PC-3 (cell line): ENCODE data around the gene TECTA. TPM values are rescaled to one million over a fixed set of nuclear protein-coding genes. Genes with fewer than 3 reads are reported as not detected.
A peak's percentile ranks its signal among the peaks of the same experiment; 100 is the strongest.
"Not testable (repeated sequence)": the region's sequence is repeated elsewhere in the genome, so short reads cannot be mapped to it uniquely, and the experiment has no call there.

ENCODE experiments used
- ATAC-seq: fragments of 200-7000 bp; cut with Tn5 transposase; 2 replicates; pipeline ENCODE4 v1.9.1; 2020; ENCODE audit warnings: mild to moderate bottlenecking, moderate library complexity
- BruUV-seq: library from RNA; stranded (reverse); fragments of 400-500 nt; replicated peaks from 2 replicates; lab custom pipeline; 2021; lab: Mats Ljungman, UMichigan
- CTCF ChIA-PET: fragments of 300-600 bp; sonication (Branson Sonifier 250); formaldehyde crosslinking; loops from one replicate; lab custom pipeline; 2022; ENCODE audit warnings: antibody characterized with exemption; lab: Charles Lee
- POLR2A ChIA-PET: fragments of 300-600 bp; sonication (Branson Sonifier 250); formaldehyde crosslinking; loops from one replicate; lab custom pipeline; 2022; ENCODE audit warnings: antibody characterized with exemption; ENCODE audit not compliant: unreplicated experiment; lab: Charles Lee
- DNase-seq: peaks from one replicate; pipeline ENCODE4 v3.0.0-alpha.2; 2015
- H2AFZ ChIP-seq: fragments of 300-600 bp; sonication (generic); 2 replicates; pipeline ENCODE4 v1.6.0; 2016; ENCODE audit warnings: antibody characterized with exemption, low read length
- H3F3A ChIP-seq: fragments of 300-600 bp; sonication (generic); one replicate; pipeline ENCODE4 v1.6.0; 2017; ENCODE audit warnings: antibody characterized with exemption, low read length, control low read depth, mild to moderate bottlenecking; ENCODE audit not compliant: unreplicated experiment
- H3K27ac ChIP-seq: fragments of 300-600 bp; sonication (generic); 2 replicates; pipeline ENCODE4 v1.5.1; 2016; ENCODE audit warnings: mild to moderate bottlenecking, low read length
- H3K27me3 ChIP-seq: fragments of 300-600 bp; sonication (generic); 2 replicates; pipeline ENCODE4 v1.6.1; 2016; ENCODE audit warnings: low read length, mixed read lengths
- H3K36me3 ChIP-seq: fragments of 300-600 bp; sonication (generic); 2 replicates; pipeline ENCODE4 v1.6.1; 2016; ENCODE audit warnings: low read depth, mixed run types, low read length, mixed read lengths
- H3K4me1 ChIP-seq: fragments of 300-600 bp; sonication (generic); 2 replicates; pipeline ENCODE4 v1.5.1; 2016; ENCODE audit warnings: low read length; ENCODE audit not compliant: insufficient read depth
- H3K4me2 ChIP-seq: fragments of 300-600 bp; sonication (generic); 2 replicates; pipeline ENCODE4 v1.6.0; 2016; ENCODE audit warnings: low read length
- H3K4me3 ChIP-seq: fragments of 300-600 bp; sonication (generic); 2 replicates; pipeline ENCODE4 v1.5.1; 2016; ENCODE audit warnings: mild to moderate bottlenecking, low read length, mixed read lengths
- H3K79me2 ChIP-seq: fragments of 300-600 bp; sonication (generic); 2 replicates; pipeline ENCODE4 v1.6.1; 2017; ENCODE audit warnings: low read length, mixed read lengths
- H3K9ac ChIP-seq: fragments of 300-600 bp; sonication (generic); 2 replicates; pipeline ENCODE4 v1.6.0; 2016; ENCODE audit warnings: mild to moderate bottlenecking, low read length
- H3K9me2 ChIP-seq: fragments of 300-600 bp; sonication (generic); replicated peaks from 2 replicates; pipeline ENCODE4 v1.6.1; 2016; ENCODE audit warnings: mixed run types, low read length, mixed read lengths
- H3K9me3 ChIP-seq: fragments of 300-600 bp; sonication (generic); 2 replicates; pipeline ENCODE4 v1.6.1; 2016; ENCODE audit warnings: low read length, mixed read lengths
- H4K20me1 ChIP-seq: fragments of 300-600 bp; sonication (generic); 2 replicates; pipeline ENCODE4 v1.6.1; 2016; ENCODE audit warnings: low read length, mixed read lengths
- EZH2 ChIP-seq: fragments of 300-600 bp; sonication (generic); IDR thresholded peaks from one replicate; pipeline ENCODE4 v1.6.1; 2017; ENCODE audit warnings: antibody characterized with exemption, mild to moderate bottlenecking, low read length; ENCODE audit not compliant: unreplicated experiment
- EZH2phosphoT487 ChIP-seq: fragments of 300-600 bp; sonication (generic); IDR thresholded peaks from 2 replicates; pipeline ENCODE4 v1.6.1; 2018; ENCODE audit warnings: mild to moderate bottlenecking, antibody characterized with exemption, low read length, borderline replicate concordance
- intact Hi-C: fragments of 100-400 bp; cut with micrococcal nuclease; formaldehyde crosslinking; loops from 2 replicates; pipeline ENCODE4 v1.9.0; 2023
- total RNA-seq: library from RNA; depleted of rRNA; stranded (reverse); fragments of >200 nt; gene quantifications from 2 replicates; pipeline ENCODE4 v1.2.3, GENCODE V29; 2014
- TF ChIP-seq, protein P1 (sequence below): fragments of 300-600 bp; sonication (generic); conservative IDR thresholded peaks from 2 replicates; pipeline ENCODE4 v1.5.1; 2017; ENCODE audit warnings: antibody characterized with exemption, low read depth, mild to moderate bottlenecking, low read length

TECTA gene
- total RNA-seq, 1 experiment from 2014 or later, result 0.11 TPM

DNA sequence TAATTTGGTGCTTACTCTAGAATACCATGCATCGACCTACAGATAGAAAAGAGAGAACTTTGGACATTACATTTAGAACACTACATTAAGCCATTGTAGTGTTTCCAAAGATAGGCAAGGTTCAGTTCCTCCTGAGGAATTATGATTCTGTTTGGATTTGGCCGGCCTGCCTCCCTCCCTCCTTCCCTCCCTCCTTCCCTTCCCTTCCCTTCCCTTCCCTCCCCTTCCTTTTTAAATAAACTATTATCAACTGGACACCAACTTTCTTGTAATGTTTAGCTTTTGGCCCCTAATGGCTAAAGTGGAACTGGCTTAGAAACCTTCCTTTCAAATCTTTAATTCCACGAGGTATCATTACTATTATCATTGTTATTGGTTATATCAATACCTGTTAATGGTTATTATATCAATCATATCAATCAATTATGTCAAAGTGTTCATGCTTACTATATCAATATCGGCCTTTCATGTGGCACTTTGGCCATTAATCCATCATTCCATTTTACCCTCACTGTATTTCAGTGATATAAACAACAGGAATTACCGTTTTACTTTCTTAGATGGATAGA lies 60.4 kb downstream of the TECTA start:
- Histone ChIP-seq H3K4me2 (no peak overlapping the region), H3K36me3 (no peaks in the 10 kb centered on the region), H3K9me3 (no peaks in the 10 kb centered on the region), H3K4me3 (no peak overlapping the region), H3K9ac (no peak overlapping the region), H3K4me1 (peaks cover 10% of the 10 kb centered on the region), H4K20me1 (no peaks in the 10 kb centered on the region), H2AFZ (no peak overlapping the region), H3K79me2 (no peaks in the 10 kb centered on the region), H3F3A (no peaks in the 10 kb centered on the region), H3K27me3 (peaks cover 57% of the 10 kb centered on the region), H3K9me2 (no peaks in the 10 kb centered on the region), H3K27ac (no peak overlapping the region)
- ChIA-PET CTCF (no interaction called here), POLR2A (no interaction called here)
- intact Hi-C loops, result no loop called here
- BruUV-seq, result no TSS peak
- ATAC-seq (no peak), DNase-seq (no peak)
- no peak for TF ChIP-seq EZH2
- no peak for TF ChIP-seq EZH2phosphoT487
- TF ChIP-seq, protein P1, sequence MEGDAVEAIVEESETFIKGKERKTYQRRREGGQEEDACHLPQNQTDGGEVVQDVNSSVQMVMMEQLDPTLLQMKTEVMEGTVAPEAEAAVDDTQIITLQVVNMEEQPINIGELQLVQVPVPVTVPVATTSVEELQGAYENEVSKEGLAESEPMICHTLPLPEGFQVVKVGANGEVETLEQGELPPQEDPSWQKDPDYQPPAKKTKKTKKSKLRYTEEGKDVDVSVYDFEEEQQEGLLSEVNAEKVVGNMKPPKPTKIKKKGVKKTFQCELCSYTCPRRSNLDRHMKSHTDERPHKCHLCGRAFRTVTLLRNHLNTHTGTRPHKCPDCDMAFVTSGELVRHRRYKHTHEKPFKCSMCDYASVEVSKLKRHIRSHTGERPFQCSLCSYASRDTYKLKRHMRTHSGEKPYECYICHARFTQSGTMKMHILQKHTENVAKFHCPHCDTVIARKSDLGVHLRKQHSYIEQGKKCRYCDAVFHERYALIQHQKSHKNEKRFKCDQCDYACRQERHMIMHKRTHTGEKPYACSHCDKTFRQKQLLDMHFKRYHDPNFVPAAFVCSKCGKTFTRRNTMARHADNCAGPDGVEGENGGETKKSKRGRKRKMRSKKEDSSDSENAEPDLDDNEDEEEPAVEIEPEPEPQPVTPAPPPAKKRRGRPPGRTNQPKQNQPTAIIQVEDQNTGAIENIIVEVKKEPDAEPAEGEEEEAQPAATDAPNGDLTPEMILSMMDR, result no peak

DNA sequence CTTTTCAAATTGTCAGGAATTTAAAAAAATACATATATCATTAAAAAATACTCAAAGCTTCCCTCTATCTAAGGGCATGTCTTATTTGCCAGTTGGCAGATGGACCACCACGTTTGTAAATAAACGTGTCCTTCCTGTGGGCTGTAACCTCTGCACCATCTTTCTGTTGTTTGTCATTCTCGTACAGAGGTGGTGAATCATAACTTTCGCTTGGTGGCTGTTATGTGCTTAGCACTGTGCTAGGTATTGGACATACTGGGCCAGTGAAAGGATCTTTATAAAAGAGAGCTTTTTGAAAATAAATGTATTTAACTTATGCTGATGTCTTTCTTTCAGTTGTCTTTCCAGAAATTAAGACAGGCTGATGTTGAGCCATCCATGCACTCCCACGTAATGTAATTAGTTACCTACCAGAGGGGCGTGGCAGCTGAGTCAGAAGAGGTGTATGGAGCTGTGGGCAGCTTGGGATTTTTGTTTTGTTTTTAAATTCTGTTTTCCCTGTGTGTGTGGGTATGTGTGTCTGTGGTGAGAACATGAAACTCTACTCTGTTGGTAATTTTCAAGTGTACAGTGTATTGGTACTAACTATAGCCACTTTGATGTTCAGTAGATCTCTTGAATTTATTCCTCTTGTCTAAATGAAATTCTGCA lies 62.7 kb downstream of the TECTA start:
- Histone ChIP-seq H3K36me3 (no peaks in the 10 kb centered on the region), H3K4me1 (peaks cover 10% of the 10 kb centered on the region), H3F3A (no peaks in the 10 kb centered on the region), H3K9me2 (no peaks in the 10 kb centered on the region), H3K79me2 (no peaks in the 10 kb centered on the region), H3K27me3 (peaks cover 58% of the 10 kb centered on the region), H3K9ac (no peak overlapping the region), H3K4me2 (peak overlapping the region; percentile 51), H4K20me1 (no peaks in the 10 kb centered on the region), H3K4me3 (peak overlapping the region; percentile 4; the same call in 1 of the 2 replicates), H3K27ac (no peak overlapping the region), H2AFZ (no peak overlapping the region), H3K9me3 (no peaks in the 10 kb centered on the region)
- CTCF ChIA-PET, result no interaction called here
- TF ChIP-seq, protein P1, result no peak
- no peak for TF ChIP-seq EZH2
- no peak for TF ChIP-seq EZH2phosphoT487
- intact Hi-C loops, result no loop called here
- POLR2A ChIA-PET, result no interaction called here
- no TSS peak for BruUV-seq
- DNase-seq, result peak; percentile 60
- peak; percentile 81 for ATAC-seq

DNA sequence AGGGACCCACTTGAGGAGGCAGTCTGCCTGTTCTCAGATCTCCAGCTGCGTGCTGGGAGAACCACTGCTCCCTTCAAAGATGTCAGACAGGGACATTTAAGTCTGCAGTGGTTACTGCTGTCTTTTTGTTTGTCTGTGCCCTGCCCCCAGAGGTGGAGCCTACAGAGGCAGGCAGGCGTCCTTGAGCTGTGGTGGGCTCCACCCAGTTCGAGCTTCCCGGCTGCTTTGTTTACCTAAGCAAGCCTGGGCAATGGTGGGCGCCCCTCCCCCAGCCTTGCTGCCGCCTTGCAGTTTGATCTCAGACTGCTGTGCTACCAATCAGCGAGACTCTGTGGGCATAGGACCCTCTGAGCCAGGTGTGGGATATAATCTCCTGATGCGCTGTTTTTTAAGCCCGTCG lies 76.6 kb downstream of the TECTA start:
- H3F3A ChIP-seq, H2AFZ ChIP-seq, H3K79me2 ChIP-seq, H4K20me1 ChIP-seq, POLR2A ChIA-PET, H3K36me3 ChIP-seq, CTCF ChIA-PET, BruUV-seq, ATAC-seq, H3K9me2 ChIP-seq, H3K4me2 ChIP-seq, H3K9ac ChIP-seq, H3K4me1 ChIP-seq, H3K27ac ChIP-seq, H3K27me3 ChIP-seq, H3K4me3 ChIP-seq, DNase-seq, intact Hi-C loops: not testable (repeated sequence)
- peaks cover 10% of the 10 kb centered on the region for H3K9me3 ChIP-seq
